ENCODE results near the gene SF3B5.

GRCh38 chr6:144104488-144104887, 9.1 kb upstream of the SF3B5 start:
- no peak for TF ChIP-seq POLR2AphosphoS5 (IDR thresholded peaks at IDR 0.05)
- TF ChIP-seq, protein P1, sequence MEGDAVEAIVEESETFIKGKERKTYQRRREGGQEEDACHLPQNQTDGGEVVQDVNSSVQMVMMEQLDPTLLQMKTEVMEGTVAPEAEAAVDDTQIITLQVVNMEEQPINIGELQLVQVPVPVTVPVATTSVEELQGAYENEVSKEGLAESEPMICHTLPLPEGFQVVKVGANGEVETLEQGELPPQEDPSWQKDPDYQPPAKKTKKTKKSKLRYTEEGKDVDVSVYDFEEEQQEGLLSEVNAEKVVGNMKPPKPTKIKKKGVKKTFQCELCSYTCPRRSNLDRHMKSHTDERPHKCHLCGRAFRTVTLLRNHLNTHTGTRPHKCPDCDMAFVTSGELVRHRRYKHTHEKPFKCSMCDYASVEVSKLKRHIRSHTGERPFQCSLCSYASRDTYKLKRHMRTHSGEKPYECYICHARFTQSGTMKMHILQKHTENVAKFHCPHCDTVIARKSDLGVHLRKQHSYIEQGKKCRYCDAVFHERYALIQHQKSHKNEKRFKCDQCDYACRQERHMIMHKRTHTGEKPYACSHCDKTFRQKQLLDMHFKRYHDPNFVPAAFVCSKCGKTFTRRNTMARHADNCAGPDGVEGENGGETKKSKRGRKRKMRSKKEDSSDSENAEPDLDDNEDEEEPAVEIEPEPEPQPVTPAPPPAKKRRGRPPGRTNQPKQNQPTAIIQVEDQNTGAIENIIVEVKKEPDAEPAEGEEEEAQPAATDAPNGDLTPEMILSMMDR (IDR thresholded peaks at IDR 0.05), result no peak
- no peak for TF ChIP-seq POLR2A (IDR thresholded peaks at IDR 0.05)
